Stimulated activated CD8-positive, alpha-beta memory T cell treated with anti-CD3 and anti-CD28 coated beads, Interleukin-15, amount 100 ng/mL, for 48 hours (primary cell): Measurements from ENCODE around the gene DEFB121.
"Not testable (repeated sequence)": the region's sequence is repeated elsewhere in the genome, so short reads cannot be mapped to it uniquely, and the experiment has no call there.

Experiments
- DNase-seq, 2 donors: peaks; one replicate each; pipeline ENCODE4 v3.0.0-alpha.2; 2020; ENCODE audit warnings: low read depth in 2 of 2

The DEFB121 gene, protein sequence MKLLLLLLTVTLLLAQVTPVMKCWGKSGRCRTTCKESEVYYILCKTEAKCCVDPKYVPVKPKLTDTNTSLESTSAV

DNA sequence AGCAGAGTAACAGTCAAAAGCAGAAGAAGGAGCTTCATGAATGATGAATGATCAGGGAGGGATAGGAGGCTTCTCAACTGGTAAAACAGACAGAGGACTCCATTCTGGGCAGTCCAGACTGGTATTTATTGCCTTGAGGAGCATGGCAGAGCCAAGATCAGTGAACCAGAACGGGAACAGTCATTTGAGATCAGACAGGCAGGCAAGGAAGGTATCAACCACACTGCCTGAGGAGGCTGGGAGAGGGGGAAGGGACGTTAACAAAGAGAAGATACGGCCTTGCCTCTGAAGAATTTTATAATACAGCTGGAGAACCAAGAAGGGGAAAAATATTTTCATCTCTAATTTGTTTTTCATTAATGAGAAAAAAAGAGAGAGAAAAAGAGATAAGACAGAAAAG, at the start of gene DEFB121:
TSS of gene DEFB121 (minus strand) at position 101 of the 400 bp plus-strand sequence. CDS start at position 38, 63 bp downstream.
- DNase-seq, result no peak

DNA sequence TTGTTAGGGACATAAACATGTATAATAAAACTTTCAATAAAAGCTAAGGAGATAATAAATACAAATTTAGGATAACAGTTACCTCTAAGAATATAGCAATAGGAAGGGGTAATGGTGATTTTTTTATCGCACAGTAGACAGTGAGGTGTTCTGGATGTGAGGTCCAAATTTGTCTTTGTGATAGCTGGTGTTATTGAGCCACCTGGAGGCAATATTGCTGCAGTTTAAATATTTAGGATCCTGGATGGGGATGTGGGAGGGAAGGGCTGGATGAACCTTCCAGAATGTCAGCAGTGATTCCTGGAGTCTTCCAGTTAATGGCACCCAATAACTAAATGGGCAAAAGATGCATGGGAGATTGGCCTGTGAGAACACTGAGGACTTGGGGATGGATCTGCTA, 48.3 kb upstream of the DEFB121 start:
- DNase-seq, result no peak

DNA sequence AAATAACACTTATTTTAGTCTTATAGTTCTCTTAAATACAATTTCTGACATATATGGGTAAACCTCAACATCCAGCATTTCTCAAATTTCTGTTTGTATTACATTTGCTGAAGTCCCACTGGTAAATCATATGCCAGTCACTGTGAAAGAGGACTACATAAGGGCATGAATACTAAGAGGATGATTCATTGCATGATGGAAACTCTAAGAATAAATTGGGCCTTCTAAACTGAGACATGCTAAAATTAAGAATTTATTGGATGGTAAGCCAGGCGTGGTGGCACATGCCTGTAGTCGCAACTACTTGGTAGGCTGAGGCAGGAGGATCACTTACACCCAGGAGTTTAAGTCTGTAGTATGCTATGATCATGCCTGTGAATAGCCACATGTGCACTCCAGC, 46.6 kb upstream of the DEFB121 start:
- DNase-seq, result no peak

DNA sequence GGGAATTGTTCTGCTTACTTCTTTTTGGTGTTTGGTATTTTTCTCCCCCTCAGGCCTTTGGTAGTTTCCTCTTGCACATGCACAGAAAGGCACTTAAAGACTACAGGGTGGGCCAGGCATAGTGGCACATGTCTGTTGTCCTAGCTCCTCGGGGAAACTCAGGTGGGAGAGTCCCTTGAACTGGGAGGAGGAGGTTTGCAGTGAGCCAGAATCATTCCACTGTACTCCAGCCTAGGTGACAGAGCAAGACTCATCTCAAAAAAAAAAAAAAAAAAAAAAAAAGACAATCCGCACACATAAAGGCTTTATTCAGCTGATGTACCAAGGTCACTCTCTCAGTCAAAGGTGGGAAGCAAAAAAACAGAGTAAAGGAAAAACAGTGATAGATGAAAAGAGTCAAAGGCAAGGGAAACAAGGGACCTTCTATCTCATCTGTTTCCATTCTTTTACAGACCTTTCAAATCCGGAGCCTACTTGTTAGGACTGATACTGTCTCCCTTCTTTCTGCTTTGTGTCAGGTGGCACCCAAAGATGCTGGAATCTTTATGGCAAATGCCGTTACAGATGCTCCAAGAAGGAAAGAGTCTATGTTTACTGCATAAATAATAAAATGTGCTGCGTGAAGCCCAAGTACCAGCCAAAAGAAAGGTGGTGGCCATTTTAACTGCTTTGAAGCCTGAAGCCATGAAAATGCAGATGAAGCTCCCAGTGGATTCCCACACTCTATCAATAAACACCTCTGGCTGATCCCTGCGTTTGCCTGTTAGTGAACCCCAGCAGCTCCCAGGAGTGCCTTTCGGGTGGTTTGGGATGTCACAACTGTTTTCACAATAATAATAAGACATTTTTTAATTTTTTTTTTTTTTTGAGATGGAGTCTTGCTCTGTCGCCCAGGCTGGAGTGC, 43.7 kb upstream of the DEFB121 start:
- DNase-seq, result no peak

DNA sequence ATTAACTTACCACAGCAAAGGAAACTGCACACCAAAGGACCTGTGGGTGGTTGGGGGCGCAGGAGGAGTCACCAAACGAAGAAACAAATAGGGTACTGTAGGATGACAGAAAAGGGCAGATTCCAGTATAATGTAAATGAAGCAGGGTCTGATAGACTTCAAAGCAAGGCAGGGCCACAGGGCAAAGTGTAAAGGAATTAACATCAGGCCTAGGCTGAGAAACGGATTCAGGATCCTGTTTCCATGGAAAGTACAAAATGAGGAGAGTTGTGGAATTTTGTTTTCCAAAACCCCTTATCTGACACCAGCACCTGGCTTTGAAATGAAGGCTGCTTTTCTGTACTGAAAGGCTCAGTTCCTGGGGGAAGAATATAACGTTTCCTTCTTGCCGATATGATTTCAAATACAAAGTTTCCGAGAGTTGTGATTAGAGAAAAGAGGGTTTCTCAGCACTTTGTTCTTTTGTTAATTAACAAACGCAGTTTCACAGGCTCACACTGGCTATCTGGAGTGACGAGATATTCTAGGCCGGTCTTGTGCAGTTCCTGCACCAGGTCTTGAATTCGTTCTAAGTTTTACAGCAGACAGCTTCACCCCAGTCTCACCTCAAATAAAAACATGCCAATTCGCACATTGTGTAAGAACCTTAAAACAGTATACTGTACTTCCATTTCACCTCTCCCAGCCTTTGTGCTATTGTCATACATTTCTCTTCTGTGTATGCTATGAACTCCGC, 40.2 kb upstream of the DEFB121 start:
- no peak for DNase-seq

DNA sequence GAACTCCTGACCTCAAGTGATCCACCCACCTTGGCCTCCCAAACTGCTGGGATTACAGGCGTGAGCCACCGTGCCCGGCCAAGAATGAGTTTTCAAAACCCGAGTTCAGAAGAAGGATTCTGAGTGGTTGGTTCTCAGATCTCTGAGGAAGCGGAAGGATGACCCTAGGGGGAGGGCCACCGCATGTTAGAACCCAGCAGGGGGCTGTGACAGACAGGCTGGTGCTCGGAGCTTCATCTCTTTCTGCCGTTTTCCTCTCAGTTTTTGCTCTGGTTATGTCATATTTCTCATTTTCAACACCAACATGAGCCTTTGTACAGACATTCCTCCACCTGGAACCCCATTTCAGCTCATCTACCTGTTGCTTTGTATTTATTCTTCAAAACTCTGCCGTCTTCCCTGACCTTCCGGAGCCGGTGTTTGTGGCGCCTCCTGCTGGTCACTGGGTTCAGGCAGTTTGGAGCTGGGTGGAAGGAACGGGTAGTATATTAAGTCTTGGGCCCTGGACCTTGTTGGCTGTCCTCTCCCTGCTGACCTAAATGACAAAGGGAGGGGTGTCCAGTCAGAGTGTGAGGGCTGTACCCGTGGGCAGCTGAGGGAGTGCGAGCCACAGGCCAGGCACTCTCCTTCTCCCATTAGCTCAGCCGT, 34.1 kb upstream of the DEFB121 start, which contains the start of gene DEFB123:
TSS of gene DEFB123 (plus strand) at position 621 of the 648 bp plus-strand sequence. CDS start 67 bp downstream, outside the sequence.
- DNase-seq, result no peak

DNA sequence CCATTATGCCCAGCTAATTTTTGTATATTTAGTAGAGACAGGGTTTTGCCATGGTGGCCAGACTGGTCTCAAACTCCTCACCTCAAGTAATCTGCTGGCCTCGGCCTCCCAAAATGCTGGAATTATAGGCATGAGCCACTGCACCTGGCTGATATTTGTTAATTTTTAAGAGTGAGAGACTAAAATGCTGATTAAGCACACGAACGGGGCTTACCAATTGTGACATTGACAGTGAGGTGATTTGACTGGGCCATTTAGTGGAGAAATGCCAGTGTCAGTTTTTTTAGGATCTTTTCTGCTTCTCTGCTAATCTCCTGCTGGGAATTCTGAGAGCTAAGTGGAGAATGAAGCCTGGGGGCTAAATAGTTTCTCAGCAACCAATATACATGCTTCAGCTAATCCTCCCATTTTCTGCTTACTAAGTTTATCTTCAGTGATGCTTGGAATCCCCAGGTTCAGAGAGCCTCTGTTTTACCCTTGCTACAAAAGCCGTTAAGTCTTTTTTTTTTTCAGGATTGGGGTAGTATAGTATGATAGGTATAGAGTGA, 24.6 kb upstream of the DEFB121 start:
- no peak for DNase-seq

DNA sequence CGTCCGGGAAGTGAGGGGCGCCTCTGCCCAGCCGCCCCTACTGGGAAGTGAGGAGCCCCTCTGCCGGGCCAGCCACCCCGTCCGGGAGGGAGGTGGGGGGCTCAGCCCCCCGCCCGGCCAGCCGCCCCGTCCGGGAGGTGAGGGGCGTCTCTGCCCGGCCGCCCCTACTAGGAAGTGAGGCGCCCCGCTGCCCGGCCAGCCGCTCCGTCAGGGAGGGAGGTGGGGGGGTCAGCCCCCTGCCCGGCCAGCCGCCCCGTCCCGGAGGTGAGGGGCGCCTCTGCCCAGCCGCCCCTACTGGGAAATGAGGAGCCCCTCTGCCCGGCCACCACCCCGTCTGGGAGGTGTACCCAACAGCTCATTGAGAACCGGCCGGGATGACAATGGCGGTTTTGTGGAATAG, 21.6 kb upstream of the DEFB121 start:
- DNase-seq, result not testable (repeated sequence)

DNA sequence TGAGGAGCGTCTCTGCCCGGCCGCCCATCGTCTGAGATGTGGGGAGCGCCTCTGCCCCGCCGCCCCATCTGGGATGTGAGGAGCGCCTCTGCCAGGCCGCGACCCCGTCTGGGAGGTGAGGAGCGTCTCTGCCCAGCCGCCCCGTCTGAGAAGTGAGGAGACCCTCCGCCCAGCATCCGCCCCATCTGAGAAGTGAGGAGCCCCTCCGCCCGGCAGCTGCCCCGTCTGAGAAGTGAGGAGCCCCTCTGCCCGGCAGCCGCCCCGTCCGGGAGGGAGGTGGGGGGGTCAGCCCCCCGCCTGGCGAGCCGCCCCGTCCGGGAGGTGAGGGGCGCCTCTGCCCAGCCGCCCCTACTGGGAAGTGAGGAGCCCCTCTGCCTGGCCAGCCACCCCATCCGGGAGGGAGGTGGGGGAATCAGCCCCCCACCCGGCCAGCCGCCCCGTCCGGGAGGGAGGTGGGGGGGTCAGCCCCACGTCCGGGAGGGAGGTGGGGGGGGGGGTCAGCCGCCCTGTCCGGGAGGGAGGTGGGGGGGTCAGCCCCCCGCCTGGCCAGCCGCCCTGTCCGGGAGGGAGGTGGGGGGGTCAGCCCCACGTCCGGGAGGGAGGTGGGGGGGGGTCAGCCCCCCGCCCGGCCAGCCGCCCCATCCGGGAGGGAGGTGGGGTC, 21.0 kb upstream of the DEFB121 start:
- DNase-seq, result not testable (repeated sequence)

DNA sequence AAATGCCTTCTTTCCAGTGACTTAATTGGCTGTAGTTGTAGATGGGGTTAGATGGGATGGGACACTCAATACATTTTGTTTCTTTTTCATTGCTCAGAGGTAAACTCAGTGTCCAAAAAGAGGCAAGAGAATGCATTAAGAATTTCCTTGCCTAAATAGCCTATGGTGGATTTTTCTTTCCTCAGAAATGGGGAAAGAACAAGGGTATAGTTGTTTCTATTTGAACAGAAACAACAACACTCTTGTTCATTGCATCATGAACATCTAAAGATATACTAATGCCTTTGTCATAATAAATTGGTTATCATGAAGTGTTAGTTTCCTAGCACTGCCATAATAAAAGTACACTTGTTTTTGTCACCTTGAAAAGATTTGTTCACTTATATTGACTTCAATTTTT, 19.8 kb upstream of the DEFB121 start:
- DNase-seq, result no peak

DNA sequence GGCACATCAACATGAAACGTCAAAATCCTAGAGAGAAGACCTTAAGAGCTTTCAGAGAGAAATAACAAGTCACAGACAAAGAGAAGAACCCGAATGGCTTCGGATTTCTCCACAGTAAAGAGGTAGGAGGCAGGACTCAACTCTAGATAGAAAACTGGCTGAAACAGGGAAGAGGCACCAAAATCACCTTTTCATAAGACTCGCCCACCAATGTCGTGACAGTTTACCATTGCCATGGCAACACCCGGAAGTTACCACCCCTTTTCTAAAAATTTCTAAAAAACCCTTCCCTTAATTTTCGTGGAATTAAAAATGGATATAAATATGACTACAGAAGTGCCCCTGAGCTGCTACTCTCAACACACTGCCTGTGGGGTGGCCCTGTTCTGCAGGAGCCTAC, 12.3 kb upstream of the DEFB121 start:
- no peak for DNase-seq

DNA sequence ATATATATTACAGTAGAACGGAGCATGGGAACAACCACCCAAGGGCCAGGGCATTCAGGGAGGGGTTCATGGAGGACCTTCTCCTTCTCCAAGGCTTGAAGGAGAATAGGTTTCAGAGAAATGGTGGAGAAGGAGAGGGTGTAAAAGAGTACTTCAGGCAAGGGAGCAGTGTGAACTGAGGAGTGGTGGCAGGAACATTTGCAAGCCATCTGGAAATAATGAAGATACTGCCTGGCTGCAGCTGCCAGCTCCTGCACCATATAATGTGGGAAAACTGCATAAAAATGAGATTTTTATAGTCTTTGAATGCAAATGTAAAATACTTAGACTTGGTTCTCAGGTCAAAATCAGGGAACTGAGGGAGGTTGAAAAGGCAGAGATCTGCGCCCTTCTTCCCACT, 9.6 kb upstream of the DEFB121 start:
- no peak for DNase-seq

DNA sequence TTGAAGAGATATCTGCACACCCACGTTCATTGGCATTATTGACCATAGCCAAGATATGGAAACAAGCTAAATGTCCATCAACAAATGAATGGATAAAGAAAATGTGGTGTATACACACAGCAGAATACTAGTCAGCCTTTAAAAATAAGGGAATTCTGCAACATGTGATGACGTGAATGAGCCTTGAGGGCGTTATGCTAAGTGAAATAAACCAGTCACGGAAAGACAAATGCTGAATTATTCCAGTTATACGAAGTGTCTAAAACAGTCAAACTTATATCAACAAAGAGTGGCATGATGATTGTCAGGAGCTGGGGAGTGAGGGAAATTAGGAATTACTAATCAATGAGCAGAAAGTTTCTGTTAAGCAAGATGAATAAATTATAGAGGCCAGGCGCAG, 8.4 kb upstream of the DEFB121 start:
- no peak for DNase-seq

DNA sequence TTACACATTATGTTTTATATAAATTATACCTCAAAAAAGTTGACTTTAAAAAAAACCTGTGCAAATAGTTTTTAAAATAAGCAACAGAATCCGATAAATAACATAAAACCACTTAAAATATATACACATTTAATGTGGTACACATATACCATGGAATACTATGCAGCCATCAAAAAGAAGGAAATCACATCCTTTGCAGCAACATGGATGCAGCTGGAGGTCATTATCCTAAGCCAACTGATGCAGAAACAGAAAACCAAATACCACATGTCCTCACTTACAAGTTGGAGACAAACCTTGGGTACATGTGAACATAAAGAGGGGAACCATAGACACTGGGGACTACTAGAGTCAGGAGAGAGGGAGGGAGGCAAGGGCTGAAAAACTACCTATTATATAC, 4.0 kb upstream of the DEFB121 start:
- no peak for DNase-seq

DNA sequence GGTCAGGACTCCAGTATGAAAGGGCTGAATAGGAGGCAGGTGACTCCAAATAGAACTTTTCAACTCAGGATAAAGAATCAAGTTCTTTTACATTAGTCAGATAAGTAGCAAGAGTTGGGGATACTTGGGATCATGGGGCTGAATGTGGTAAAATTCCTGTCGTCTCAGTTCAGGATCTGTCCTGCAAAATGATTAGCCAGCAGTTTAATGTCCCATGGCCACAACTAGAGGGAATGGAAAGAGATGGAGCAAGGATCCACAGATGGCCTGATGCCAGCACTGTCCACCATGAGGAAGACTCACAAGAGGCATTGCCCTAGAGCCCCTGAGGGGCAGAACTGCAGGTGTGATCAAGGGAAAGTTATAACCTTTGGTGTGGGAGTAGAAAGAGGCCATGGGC, 2.1 kb downstream of the DEFB121 start:
- no peak for DNase-seq

DNA sequence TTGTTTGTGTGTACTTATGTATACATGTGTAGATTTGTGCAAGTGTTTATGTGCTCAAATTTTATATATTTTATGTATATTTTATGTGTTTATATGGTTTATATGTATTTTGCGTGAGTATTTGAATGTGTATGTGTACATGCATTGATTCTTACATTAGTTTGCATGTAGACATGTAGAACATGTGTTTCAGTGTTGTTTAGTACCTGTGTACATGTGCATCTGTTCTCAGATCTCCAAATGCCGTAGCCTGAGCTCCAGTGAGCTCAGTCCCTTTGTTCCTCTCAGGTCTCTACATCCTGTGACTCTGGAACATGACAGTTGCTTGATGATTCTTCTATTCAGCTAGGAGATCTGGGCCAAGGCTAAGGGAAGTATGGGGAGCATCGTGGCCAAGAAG, 11.1 kb downstream of the DEFB121 start:
- no peak for DNase-seq

DNA sequence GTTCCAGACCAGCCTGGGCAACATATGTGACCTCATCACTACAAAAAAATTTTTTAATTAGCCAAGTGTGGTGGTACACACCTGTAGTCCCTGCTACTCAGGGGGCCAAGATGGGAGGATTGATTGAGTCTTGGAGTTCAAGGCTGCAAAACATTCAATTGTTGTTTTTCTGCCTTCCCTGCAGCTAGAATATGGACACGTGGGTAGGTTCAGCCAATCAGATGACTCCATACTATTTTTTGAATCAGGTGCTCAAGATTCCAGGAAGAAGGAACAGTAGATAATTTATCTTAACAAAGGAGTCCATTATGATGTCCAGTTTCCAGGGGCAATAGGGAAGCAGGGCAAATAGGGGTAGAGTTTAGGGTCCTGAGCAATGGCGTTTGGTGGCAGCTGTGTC, 13.2 kb downstream of the DEFB121 start:
- DNase-seq, result no peak

DNA sequence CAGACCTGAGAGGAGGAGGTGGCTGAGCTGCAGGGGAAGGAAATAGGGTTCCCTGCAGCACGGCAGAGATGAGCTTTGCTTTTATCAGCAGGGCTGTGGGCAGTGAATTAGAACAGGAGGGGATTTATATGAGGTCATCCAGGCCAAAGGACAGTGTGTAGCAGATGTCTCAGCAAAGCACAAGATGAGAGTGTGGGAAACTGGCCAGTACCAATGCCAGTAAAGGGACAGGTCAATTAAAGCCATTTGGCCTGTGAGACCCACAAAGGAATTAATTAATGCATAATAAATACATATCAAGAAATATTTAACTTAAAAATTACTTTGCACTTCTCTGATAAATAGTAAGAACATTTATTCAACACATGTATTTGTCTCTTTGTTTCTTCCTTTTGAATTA, 15.5 kb downstream of the DEFB121 start, which contains the start of gene DEFB119:
TSS of gene DEFB119 (minus strand) at position 101 of the 400 bp plus-strand sequence. CDS start 107 bp downstream, outside the sequence.
- DNase-seq, result no peak

DNA sequence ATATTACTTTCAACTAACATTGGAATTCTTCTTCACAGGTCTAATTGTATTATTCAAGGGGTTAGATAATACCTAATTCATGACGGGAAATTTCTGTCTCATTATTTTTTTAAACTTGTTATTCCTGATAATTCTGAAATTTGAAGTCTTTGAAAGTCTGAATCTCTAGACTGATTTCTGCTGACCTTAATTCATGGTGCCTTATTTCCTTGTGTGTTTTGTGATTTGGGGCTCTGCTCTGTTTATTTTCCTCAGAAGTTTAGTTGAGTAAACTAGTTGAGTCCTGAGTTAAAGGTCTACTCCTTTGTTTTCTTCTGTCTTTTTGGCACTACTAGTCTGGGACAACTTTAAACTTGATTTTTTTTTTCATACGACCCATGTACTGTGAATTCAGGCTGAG, 31.7 kb downstream of the DEFB121 start:
- DNase-seq, result no peak

DNA sequence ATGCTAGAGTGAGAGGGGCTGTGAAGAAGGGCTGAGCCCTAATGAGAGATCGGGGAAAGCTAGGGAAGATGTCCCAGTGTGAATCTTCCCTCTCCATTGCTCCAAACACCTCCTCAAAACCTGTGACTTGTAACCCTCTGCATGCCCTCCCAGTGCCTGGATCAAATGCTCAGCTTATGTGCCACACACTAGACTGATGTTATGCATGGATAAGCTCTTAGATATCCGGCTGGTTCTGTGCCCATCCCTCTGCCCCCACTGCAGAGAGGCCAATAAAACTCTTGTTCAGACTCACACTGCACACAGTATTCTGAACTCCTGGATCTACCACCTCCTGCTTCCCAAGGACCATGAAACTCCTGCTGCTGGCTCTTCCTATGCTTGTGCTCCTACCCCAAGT, 37.7 kb downstream of the DEFB121 start, which contains the start of gene DEFB118:
TSS of gene DEFB118 (plus strand) at position 301 of the 400 bp plus-strand sequence. CDS start at position 351, 50 bp downstream.
- DNase-seq, result no peak

DNA sequence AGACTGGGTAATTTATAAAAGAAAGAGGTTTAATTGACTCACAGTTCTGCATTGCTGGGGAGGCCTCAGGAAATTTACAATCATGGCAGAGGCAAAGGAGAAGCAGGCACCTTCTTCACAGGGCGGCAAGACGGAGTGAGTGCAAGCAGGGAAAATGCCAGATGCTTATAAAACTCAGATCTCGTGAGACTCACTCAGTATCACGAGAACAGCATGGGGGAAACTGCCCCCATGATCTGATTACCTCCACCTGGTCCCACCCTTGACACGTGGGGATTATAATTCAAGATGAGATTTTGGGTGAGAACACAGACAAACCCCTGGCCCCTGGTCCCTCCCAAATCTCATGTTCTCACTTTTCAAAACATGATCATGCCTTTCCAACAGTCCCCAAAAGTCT, 41.7 kb downstream of the DEFB121 start:
- DNase-seq, result not testable (repeated sequence)
